AG09319 (cell line): Measurements from ENCODE around the gene ESPN.

Source experiments
- DNase-seq: peaks from one replicate; pipeline ENCODE4 v3.0.0-alpha.2; 2010; ENCODE audit warnings: low read depth; ENCODE audit errors: extremely low read depth
- TF ChIP-seq, protein P1 (sequence below): IDR thresholded peaks from 2 replicates; pipeline ENCODE4 v1.5.1; 2011; ENCODE audit warnings: low read depth, mild to moderate bottlenecking, inconsistent platforms, low read length, moderate library complexity

Gene ESPN

DNA sequence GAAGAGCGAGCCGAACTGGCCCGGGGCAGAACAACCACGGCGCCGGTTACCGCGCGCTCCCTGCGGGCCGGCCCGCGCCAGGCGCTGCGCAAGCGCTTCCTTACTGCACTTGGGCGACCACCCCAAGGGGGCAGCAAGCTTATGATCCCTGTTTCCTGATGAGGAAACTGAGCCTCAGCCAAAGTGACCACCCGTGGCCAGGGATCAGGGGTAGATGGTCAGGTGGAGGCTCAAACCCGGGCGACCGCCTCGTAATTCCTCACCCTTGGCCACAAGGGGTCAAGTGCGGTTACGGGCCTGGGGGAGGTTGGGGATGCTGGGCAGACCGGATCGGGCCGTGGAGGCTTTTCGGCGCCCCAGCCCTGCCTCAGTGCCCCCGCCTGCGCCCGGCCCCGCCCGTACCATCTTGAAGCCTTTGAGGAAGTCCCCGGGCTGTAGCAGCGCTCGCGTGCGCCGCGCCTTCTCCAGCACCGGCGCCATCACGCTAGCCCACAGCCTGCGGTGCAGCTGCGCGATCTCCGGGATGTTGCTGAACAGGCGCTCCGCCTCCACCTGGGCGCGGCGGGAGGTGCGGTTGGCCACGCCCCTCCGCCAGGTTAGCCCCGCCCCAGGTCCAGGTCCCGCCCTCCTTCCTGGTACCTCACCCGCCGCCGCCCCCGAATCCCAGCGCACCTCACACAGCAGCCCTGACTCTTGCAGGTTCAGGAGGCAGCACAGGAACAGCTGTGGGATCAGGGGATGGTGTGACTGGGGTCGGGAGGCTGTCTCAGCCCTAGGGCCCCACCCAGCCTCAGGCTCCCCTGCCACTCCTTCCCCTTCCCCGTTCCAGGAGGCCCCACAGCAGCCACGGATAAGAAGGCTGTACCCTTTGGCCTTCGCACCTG, 46.8 kb downstream of the ESPN start:
- TF ChIP-seq, protein P1, sequence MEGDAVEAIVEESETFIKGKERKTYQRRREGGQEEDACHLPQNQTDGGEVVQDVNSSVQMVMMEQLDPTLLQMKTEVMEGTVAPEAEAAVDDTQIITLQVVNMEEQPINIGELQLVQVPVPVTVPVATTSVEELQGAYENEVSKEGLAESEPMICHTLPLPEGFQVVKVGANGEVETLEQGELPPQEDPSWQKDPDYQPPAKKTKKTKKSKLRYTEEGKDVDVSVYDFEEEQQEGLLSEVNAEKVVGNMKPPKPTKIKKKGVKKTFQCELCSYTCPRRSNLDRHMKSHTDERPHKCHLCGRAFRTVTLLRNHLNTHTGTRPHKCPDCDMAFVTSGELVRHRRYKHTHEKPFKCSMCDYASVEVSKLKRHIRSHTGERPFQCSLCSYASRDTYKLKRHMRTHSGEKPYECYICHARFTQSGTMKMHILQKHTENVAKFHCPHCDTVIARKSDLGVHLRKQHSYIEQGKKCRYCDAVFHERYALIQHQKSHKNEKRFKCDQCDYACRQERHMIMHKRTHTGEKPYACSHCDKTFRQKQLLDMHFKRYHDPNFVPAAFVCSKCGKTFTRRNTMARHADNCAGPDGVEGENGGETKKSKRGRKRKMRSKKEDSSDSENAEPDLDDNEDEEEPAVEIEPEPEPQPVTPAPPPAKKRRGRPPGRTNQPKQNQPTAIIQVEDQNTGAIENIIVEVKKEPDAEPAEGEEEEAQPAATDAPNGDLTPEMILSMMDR = no peak
- no peak for DNase-seq

DNA sequence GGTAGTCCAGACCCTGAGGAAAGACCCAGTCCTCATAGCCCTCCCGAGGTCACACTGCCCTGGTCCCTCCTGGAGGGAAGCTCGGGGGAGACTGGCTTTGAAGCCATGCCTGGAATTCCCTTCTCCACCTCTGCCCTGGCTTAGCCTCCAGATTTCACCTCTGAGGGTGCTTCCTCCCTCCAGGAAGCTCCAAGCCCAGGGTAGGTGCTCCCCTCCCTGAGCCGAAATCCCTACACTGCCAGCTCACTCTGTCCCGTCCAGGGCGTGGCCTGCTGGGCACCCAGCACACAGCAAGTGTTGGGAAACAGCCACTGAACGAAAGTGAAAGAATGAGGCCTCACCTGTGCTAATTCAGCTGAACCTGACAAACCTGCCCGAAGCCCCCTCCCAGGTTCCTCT, 47.4 kb downstream of the ESPN start:
- DNase-seq = no peak
- TF ChIP-seq, protein P1 = no peak

DNA sequence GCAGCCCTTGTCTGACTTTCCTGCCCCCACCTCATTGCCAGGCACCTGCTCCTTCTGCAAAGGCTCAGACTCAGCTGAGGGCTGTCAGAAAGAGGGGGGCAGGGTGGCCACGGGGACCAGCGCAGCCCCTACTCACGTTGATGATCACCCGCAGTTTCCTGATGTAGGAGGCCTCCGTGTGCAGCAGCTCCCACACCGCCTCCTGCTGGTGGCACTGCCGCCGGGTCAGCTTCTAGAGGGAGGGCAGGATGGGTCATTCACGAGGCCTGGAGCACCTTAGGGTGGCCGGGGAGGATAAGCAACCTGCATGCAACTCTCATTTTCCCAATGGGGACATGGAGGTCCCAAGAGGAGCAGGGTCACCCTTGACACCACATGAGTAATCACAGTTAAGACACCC, 47.8 kb downstream of the ESPN start:
- DNase-seq = no peak
- TF ChIP-seq, protein P1 = peak; percentile 16

DNA sequence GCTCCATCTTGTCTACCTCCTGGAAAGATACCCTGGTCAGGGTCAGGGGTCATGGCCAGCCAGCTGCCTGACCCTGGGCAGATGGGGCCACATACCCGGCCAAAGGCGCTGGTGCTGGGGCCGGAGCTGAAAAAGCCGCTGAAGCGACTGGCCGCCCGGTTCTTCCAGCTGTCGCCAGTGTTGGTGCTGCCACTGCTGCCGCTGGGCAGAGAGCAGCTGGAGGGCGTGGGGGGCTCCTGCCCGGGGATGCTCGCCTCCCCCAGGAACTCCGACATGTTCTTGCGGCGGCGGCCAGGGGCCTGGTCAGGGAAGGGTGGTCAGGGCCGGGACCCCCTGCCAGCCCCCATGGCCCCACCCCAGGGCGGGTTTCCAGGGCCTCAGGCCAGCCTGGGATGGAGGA, 48.6 kb downstream of the ESPN start:
- no peak for DNase-seq
- TF ChIP-seq, protein P1 = no peak

DNA sequence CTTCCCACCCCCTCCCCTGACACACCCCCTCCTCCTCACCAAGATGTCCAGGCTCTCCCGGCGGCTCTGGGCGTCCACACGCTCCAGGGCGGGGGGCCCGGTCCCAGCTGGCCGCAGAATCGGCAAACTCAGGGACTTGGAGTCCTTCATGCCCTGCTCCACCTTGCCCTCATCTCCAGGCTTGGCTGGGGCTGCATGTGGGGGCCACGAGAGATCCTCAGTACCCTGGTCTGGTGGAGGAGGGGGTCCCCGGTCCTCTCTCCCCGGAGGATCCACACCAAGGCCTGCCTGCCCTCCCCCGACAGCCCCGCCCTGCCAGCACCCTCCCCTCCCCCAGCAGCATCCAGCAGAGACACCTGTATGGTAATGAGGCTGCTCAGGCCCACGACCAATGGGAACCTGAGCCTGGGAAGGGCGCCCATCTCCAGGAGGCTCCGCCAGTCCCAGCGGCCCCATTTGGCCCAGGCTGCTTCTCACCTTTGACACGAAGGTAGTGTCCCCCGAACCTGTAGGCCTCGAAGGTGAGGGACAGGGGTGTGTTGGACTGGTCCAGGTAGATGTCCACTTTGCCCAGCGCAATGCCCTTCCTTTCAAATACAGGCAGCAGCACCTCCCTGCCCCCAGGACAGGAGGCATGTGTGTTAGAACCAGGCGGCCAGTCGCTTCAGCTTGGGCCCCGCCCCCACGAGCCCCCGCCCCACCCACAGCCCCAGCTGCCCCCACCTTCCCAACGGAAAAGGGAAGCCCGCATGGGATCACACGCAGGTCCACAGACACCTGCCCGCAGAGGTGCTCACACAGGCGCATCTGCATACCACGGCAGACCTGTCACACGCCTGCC, 49.6 kb downstream of the ESPN start:
- TF ChIP-seq, protein P1 = no peak
- no peak for DNase-seq

DNA sequence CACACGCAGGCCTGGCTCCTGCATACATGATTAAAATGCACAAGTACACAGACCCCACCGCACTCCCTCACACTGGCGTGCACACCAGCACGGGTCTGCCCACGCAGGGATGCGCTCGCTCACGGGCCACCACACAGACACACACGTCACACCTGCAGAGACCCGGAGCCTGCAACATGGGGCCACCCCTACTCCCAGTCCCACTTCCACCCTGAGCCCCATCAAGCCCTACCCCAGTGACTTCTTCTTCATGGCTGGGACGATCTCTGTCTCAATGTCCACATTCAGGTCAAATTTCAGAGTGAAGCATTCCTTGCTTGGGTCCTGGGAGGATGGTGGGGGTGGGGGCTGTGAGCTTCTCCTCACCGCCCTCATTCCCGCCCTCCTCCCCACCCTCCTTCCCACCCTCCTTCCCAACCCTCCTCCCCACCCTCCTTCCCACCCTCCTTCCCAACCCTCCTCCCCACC, 50.3 kb downstream of the ESPN start:
- no peak for DNase-seq
- TF ChIP-seq, protein P1 = no peak
